Breast epithelium (tissue), 4 donors: ENCODE data around the gene GTF2E1. TPM values are rescaled to one million over a fixed set of nuclear protein-coding genes. Genes with fewer than 3 reads are reported as not detected.

ENCODE experiments used
- DNase-seq, 2 donors: peaks; one replicate each; pipeline ENCODE4 v3.0.0-alpha.2; 2019; ENCODE audit warnings: low spot score in 2 of 2
- H3K27ac ChIP-seq, 2 donors: fragments of 200-600 bp; sonication (generic) in 1 of 2; one replicate each; pipeline ENCODE4 v1.5.1; 2016 to 2019; ENCODE audit warnings: mild to moderate bottlenecking in 1 of 2
- H3K27me3 ChIP-seq, 2 donors: fragments of 200-600 bp; sonication (generic) in 1 of 2; one replicate each; pipeline versions ENCODE4 v1.5.1 to v1.6.0; 2017 to 2019; ENCODE audit warnings: control low read depth in 1 of 2, mild to moderate bottlenecking in 1 of 2
- H3K36me3 ChIP-seq: fragments of 200-600 bp; one replicate; pipeline ENCODE4 v1.5.1; 2019
- H3K4me1 ChIP-seq, 2 donors: fragments of 200-600 bp; sonication (generic); one replicate each; pipeline ENCODE4 v1.5.1; 2016 to 2019; ENCODE audit warnings: control low read depth in 1 of 2
- H3K4me3 ChIP-seq, 3 donors: fragments of 200-600 bp; sonication (generic); 1 replicate in 2 of 3; 2 replicates in 1 of 3; pipeline ENCODE4 v1.5.1; 2016 to 2019; ENCODE audit warnings: mild to moderate bottlenecking in 3 of 3, moderate library complexity in 2 of 3
- H3K9me3 ChIP-seq, 2 donors: fragments of 200-600 bp; sonication (generic) in 1 of 2; one replicate each; pipeline ENCODE4 v1.5.1; 2016 to 2019; ENCODE audit warnings: control low read depth in 1 of 2
- CTCF ChIP-seq, 3 donors: fragments of 450-650 bp; IDR thresholded peaks; one replicate each; pipeline ENCODE4 v1.5.1; 2016 to 2017; ENCODE audit warnings: antibody characterized with exemption in 3 of 3, mild to moderate bottlenecking in 3 of 3, moderate library complexity in 3 of 3
- POLR2A ChIP-seq: fragments of 450-650 bp; IDR thresholded peaks from one replicate; pipeline ENCODE4 v1.6.1; 2016; ENCODE audit warnings: antibody characterized with exemption, mild to moderate bottlenecking, moderate library complexity
- POLR2AphosphoS5 ChIP-seq, 3 donors: sonication (generic); formaldehyde crosslinking; IDR thresholded peaks; one replicate each; pipeline ENCODE4 v1.6.1; 2017; ENCODE audit warnings: antibody characterized with exemption in 3 of 3
- intact Hi-C: fragments of 100-400 bp; cut with DNase I; formaldehyde crosslinking; loops from one replicate; pipeline ENCODE4 v1.15.1; 2023; ENCODE audit warnings: low total_unique reads
- total RNA-seq, 3 donors: library from RNA; depleted of rRNA; stranded (reverse); fragments of >200 nt; gene quantifications; one replicate each; pipeline ENCODE4 v1.1.0, GENCODE V29; 2016

Gene GTF2E1
- total RNA-seq, 3 donors from 2014 or later, result 9.9 to 13.4 (median 12.7) TPM

DNA sequence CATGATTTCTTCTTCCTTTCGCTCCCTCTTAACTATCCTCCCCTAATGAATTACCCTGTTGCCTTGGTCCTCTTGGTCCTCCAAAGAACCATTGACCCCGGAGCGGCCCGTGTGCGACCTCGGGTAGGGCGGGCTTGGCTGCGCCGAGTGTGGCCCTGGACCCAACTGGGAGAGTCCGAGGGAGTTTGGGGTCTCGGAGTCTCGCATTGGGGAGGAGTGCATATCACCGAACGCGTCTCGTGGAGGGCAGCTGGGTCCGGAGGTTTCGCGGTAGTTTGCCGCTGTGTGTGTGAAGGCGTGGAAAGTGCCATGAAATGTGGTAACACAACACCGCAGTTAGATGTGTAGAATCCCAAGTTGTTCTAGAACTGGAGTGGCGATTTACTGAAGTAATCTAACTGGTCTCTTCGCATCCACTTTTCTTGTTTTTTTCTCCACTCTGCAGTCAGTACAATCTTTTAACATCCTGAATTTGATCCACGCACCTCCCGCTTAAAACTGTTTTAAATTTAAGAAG, 363 bp downstream of the GTF2E1 start:
- no peak for TF ChIP-seq POLR2A
- TF ChIP-seq CTCF (IDR thresholded peaks at IDR 0.05), result peak in 1 of 3 donors; percentile 9
- Histone ChIP-seq H3K4me3 (peak overlapping the region; percentile 69 to 97 (median 91)), H3K27ac (peak overlapping the region; percentile 98 to 99), H3K9me3 (peaks cover 0 to 4% of the 10 kb centered on the region in 2 donors), H3K36me3 (no peaks in the 10 kb centered on the region), H3K27me3 (no peaks in the 10 kb centered on the region), H3K4me1 (peaks cover 0 to 12% of the 10 kb centered on the region in 2 donors)
- no peak for DNase-seq
- intact Hi-C loops, result no loop called here

GRCh38 chr3:120743556-120744195, 1.1 kb downstream of the GTF2E1 start:
- Histone ChIP-seq H3K27me3 (no peaks in the 10 kb centered on the region), H3K27ac (peak overlapping the region; percentile 98 to 99), H3K4me1 (peaks cover 0 to 12% of the 10 kb centered on the region in 2 donors), H3K4me3 (peak overlapping the region; percentile 69 to 97 (median 91)), H3K36me3 (no peaks in the 10 kb centered on the region), H3K9me3 (no peaks in the 10 kb centered on the region)
- TF ChIP-seq POLR2AphosphoS5 (IDR thresholded peaks at IDR 0.05) (no peak), CTCF (IDR thresholded peaks at IDR 0.05) (no peak), POLR2A (no peak)
- no peak for DNase-seq
- intact Hi-C loops, result no loop called here

DNA sequence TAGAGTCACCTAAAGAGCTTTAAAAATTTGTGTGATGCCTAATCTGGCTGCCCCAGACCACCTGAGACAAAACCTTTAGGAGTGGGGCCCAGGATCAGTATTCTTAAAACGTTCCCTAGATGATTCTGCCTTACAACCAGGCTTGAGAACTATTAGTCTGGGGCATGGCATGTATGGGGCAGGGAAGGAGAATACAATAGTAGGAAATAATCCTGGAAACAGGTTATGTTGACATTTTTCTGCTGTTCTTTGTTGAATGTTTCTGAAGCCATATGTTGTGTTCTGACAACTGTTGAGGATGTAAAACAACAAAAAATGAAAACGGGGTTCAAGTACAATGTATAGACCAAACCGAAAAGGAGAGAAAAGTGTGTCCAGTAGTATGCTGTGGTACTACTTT, 2.9 kb downstream of the GTF2E1 start:
- H3K9me3 ChIP-seq, result no peaks in the 10 kb centered on the region
- H3K27ac ChIP-seq, result no peak overlapping the region
- no peak overlapping the region for H3K4me3 ChIP-seq
- no peaks in the 10 kb centered on the region for H3K36me3 ChIP-seq
- TF ChIP-seq POLR2A, result no peak
- TF ChIP-seq CTCF (IDR thresholded peaks at IDR 0.05), result no peak
- TF ChIP-seq POLR2AphosphoS5 (IDR thresholded peaks at IDR 0.05), result no peak
- DNase-seq, result no peak
- H3K4me1 ChIP-seq, result peaks cover 0 to 12% of the 10 kb centered on the region in 2 donors
- no peaks in the 10 kb centered on the region for H3K27me3 ChIP-seq
- intact Hi-C loops, result no loop called here

- no peak for DNase-seq
- Histone ChIP-seq H3K27ac (no peak overlapping the region), H3K27me3 (no peaks in the 10 kb centered on the region), H3K4me3 (no peak overlapping the region), H3K9me3 (no peaks in the 10 kb centered on the region), H3K4me1 (no peaks in the 10 kb centered on the region), H3K36me3 (no peaks in the 10 kb centered on the region)
- TF ChIP-seq POLR2AphosphoS5 (IDR thresholded peaks at IDR 0.05) (no peak), CTCF (IDR thresholded peaks at IDR 0.05) (no peak), POLR2A (no peak)
- intact Hi-C loops, result no loop called here
Observed at GRCh38 chr3:120749843-120750242, 7.3 kb downstream of the GTF2E1 start.

DNA sequence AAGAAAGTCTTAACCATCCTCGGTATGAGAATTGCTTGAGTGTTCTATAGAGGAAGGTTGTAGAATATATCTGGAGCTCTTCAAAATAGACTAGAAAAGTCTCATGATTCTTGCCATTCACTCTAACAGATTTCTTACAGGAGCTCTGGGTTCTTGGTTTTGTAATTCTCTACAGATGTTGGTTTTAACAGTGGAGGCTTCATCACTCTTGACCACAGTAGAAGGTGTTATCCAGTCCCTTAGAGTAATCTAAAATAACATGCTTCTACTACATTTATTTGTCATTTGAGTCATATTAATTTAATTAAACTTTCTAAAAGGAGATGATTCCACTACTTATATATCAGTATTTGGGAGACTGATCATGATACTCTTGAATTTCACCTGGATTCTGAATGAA, 9.7 kb downstream of the GTF2E1 start:
- Histone ChIP-seq H3K4me1 (no peaks in the 10 kb centered on the region), H3K27ac (no peak overlapping the region), H3K36me3 (no peaks in the 10 kb centered on the region), H3K27me3 (no peaks in the 10 kb centered on the region), H3K4me3 (no peak overlapping the region), H3K9me3 (no peaks in the 10 kb centered on the region)
- intact Hi-C loops, result no loop called here
- no peak for DNase-seq
- TF ChIP-seq POLR2A (no peak), CTCF (IDR thresholded peaks at IDR 0.05) (no peak), POLR2AphosphoS5 (IDR thresholded peaks at IDR 0.05) (no peak)
